ENCODE data around the gene WDR17.

Gene WDR17

GRCh38 chr4:176137631-176138030 lies 72.0 kb downstream of the WDR17 start:
- H3K27me3 Mint-ChIP-seq = no peaks in the 10 kb centered on the region

GRCh38 chr4:176139518-176139917 lies 73.9 kb downstream of the WDR17 start:
- Mint-ChIP-seq H3K36me3 (no peaks in the 10 kb centered on the region), H3K27me3 (no peaks in the 10 kb centered on the region), H3K4me3 (no peak overlapping the region), H3K4me1 (no peaks in the 10 kb centered on the region), H3K9me3 (no peaks in the 10 kb centered on the region), H3K27ac (no peak overlapping the region)
- DNase-seq = no peak
- no peak for ATAC-seq (replicated peaks)

More at GRCh38 chr4:176137631-176138030, 72.0 kb downstream of the WDR17 start:
- no peak for DNase-seq
- Mint-ChIP-seq H3K9me3 (no peaks in the 10 kb centered on the region), H3K27ac (no peak overlapping the region), H3K4me1 (no peaks in the 10 kb centered on the region), H3K4me3 (no peak overlapping the region), H3K36me3 (no peaks in the 10 kb centered on the region)
- ATAC-seq (replicated peaks) = no peak

GRCh38 chr4:176142253-176142652 lies 76.6 kb downstream of the WDR17 start:
- no peaks in the 10 kb centered on the region for H3K9me3 Mint-ChIP-seq
- no peak overlapping the region for H3K27ac Mint-ChIP-seq
- H3K36me3 Mint-ChIP-seq = no peaks in the 10 kb centered on the region
- no peaks in the 10 kb centered on the region for H3K27me3 Mint-ChIP-seq
- no peaks in the 10 kb centered on the region for H3K4me1 Mint-ChIP-seq
- H3K4me3 Mint-ChIP-seq = no peak overlapping the region
- no peak for DNase-seq
- no peak for ATAC-seq (replicated peaks)

DNA sequence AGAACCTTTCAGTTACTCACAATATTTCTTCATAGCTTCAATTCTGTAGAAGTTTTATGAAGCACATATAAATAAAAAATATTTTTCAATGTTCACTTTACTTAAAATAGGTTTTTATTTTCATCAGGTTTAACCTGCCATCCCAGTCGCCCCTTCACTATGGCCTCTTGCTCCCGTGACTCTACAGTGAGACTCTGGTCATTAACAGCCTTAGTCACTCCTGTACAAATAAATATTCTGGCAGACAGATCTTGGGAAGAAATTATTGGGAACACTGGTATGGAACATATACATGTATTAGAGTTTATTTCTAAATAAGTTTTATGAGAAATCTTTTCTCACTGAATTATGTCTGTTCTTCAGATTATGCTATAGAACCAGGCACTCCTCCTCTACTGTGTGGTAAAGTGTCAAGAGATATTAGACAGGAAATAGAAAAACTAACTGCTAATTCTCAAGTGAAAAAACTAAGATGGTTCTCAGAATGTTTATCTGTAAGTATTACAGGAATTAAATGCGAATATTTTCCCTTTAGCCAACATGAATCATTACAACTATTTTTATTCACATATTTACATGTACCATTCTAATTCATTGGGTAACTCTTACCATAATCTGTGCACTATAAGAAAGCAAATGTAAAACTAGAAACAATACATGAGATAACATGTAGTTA lies 84.2 kb downstream of the WDR17 start:
- H3K4me1 Mint-ChIP-seq = no peaks in the 10 kb centered on the region
- no peak overlapping the region for H3K27ac Mint-ChIP-seq
- H3K9me3 Mint-ChIP-seq = no peaks in the 10 kb centered on the region
- no peak overlapping the region for H3K4me3 Mint-ChIP-seq
- no peak for ATAC-seq (replicated peaks)
- no peaks in the 10 kb centered on the region for H3K36me3 Mint-ChIP-seq
- H3K27me3 Mint-ChIP-seq = no peaks in the 10 kb centered on the region
- DNase-seq = no peak

DNA sequence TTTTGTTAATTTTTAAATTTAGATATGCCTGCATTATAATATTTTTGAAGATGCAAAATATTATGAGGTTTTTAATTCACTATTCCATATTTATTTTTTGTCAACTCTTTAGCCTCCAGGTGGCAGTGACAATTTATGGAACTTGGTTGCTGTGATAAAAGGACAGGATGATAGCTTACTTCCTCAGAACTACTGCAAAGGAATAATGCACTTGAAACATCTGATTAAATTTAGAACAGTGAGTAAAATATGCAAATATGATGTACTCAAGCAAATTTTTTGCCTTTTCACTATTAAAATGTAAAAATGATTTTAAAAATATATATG lies 84.7 kb downstream of the WDR17 start:
- no peaks in the 10 kb centered on the region for H3K27me3 Mint-ChIP-seq
- no peak overlapping the region for H3K27ac Mint-ChIP-seq
- DNase-seq = no peak
- no peaks in the 10 kb centered on the region for H3K4me1 Mint-ChIP-seq
- H3K9me3 Mint-ChIP-seq = no peaks in the 10 kb centered on the region
- no peak overlapping the region for H3K4me3 Mint-ChIP-seq
- H3K36me3 Mint-ChIP-seq = no peaks in the 10 kb centered on the region
- ATAC-seq (replicated peaks) = no peak

- Mint-ChIP-seq H3K4me1 (no peaks in the 10 kb centered on the region), H3K27me3 (no peaks in the 10 kb centered on the region), H3K36me3 (no peaks in the 10 kb centered on the region), H3K9me3 (no peaks in the 10 kb centered on the region), H3K27ac (no peak overlapping the region), H3K4me3 (no peak overlapping the region)
- ATAC-seq (replicated peaks) = no peak
- no peak for DNase-seq
Observed at GRCh38 chr4:176150704-176151103, 85.1 kb downstream of the WDR17 start.

GRCh38 chr4:176153124-176153523 lies 87.5 kb downstream of the WDR17 start:
- H3K36me3 Mint-ChIP-seq = no peaks in the 10 kb centered on the region
- H3K4me3 Mint-ChIP-seq = no peak overlapping the region
- H3K27ac Mint-ChIP-seq = no peak overlapping the region
- H3K9me3 Mint-ChIP-seq = no peaks in the 10 kb centered on the region
- no peaks in the 10 kb centered on the region for H3K27me3 Mint-ChIP-seq
- no peaks in the 10 kb centered on the region for H3K4me1 Mint-ChIP-seq
- no peak for ATAC-seq (replicated peaks)
- no peak for DNase-seq

- Mint-ChIP-seq H3K27me3 (no peaks in the 10 kb centered on the region), H3K27ac (no peak overlapping the region), H3K4me3 (no peak overlapping the region), H3K9me3 (no peaks in the 10 kb centered on the region), H3K4me1 (no peaks in the 10 kb centered on the region), H3K36me3 (no peaks in the 10 kb centered on the region)
- DNase-seq = no peak
- no peak for ATAC-seq (replicated peaks)
Observed at GRCh38 chr4:176156656-176157055, 91.0 kb downstream of the WDR17 start.

DNA sequence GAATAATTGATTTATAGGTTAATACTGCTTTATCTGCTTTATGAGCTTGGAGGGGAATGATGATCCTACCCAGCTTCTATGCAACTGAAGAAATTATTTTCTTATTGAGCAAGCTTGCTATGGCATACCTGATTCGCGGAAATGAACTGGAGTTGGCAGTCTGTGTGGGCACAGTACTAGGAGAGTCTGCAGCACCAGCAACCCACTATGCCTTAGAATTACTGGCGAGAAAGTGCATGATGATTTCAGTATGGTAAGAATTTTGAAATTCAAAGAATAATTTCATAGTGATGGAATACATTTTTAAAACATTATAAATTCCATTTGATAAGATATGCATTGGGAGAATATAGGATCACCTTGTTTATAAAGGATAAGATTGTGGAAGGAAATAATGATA lies 97.4 kb downstream of the WDR17 start:
- Mint-ChIP-seq H3K27ac (no peak overlapping the region), H3K4me1 (no peaks in the 10 kb centered on the region), H3K4me3 (no peak overlapping the region), H3K27me3 (no peaks in the 10 kb centered on the region), H3K9me3 (no peaks in the 10 kb centered on the region), H3K36me3 (peaks cover 0 to 3% of the 10 kb centered on the region in 2 donors)
- no peak for DNase-seq
- ATAC-seq (replicated peaks) = no peak

DNA sequence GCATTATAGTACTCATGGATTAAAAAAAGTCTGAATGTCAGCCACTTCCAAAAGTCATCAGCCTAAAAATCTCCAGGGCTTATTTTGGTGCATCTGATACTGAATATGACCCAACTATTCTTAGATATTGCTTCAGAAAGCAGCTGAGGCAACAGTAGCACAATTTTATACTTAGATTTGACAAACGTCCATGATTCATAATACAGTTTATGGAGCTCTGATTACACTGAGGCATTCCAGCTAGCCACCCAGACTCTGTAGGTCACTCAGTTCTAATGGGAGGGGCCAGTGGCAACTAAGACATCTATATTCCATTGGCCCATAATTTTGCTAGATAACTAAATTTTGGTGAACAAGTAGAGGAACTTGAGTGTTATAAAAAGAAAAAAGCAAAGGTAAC lies 119.4 kb downstream of the WDR17 start:
- Mint-ChIP-seq H3K36me3 (no peaks in the 10 kb centered on the region), H3K9me3 (no peaks in the 10 kb centered on the region), H3K27ac (no peak overlapping the region), H3K27me3 (peaks cover 10 to 24% of the 10 kb centered on the region in 2 donors), H3K4me3 (no peak overlapping the region), H3K4me1 (peaks cover 0 to 2% of the 10 kb centered on the region in 2 donors)
- ATAC-seq (replicated peaks) (no peak), DNase-seq (no peak)

GRCh38 chr4:176186067-176186466 lies 120.4 kb downstream of the WDR17 start:
- peaks cover 0 to 2% of the 10 kb centered on the region in 2 donors for H3K4me1 Mint-ChIP-seq
- H3K27me3 Mint-ChIP-seq = peaks cover 11 to 26% of the 10 kb centered on the region in 2 donors
- ATAC-seq (replicated peaks) (no peak), DNase-seq (no peak)
- no peaks in the 10 kb centered on the region for H3K36me3 Mint-ChIP-seq
- no peak overlapping the region for H3K27ac Mint-ChIP-seq
- no peaks in the 10 kb centered on the region for H3K9me3 Mint-ChIP-seq
- no peak overlapping the region for H3K4me3 Mint-ChIP-seq

GRCh38 chr4:176186671-176187395 lies 121.2 kb downstream of the WDR17 start:
- ATAC-seq (replicated peaks) = no peak
- peaks cover 18 to 33% of the 10 kb centered on the region in 2 donors for H3K27me3 Mint-ChIP-seq

DNA sequence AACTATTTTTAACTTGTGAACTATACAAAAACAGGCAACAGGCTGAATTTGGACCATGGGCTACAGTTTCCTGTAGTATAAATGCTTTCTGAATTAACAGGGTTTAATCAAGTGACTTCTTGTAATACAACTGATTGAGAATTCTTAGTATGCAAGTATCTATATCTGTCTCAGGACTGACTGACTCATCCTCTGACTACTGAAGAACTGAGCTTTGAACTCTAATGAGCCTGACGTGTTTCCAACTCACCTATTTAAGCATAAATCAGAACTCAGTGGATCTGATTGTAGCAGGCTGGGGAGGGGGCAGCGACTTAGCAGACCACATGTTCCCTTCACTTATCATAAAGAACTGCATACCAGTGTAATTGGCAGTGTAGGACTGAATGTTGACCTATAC lies 122.0 kb downstream of the WDR17 start:
- Mint-ChIP-seq H3K27ac (no peak overlapping the region), H3K4me1 (peaks cover 0 to 2% of the 10 kb centered on the region in 2 donors), H3K9me3 (no peaks in the 10 kb centered on the region), H3K4me3 (no peak overlapping the region), H3K36me3 (no peaks in the 10 kb centered on the region), H3K27me3 (peaks cover 23 to 39% of the 10 kb centered on the region in 2 donors)
- DNase-seq (no peak), ATAC-seq (replicated peaks) (no peak)

More at GRCh38 chr4:176186671-176187395, 121.2 kb downstream of the WDR17 start:
- Mint-ChIP-seq H3K36me3 (no peaks in the 10 kb centered on the region), H3K9me3 (no peaks in the 10 kb centered on the region), H3K27ac (no peak overlapping the region), H3K4me3 (no peak overlapping the region), H3K4me1 (peaks cover 0 to 2% of the 10 kb centered on the region in 2 donors)
- DNase-seq = no peak

- Mint-ChIP-seq H3K4me3 (no peak overlapping the region), H3K27ac (no peak overlapping the region), H3K36me3 (no peaks in the 10 kb centered on the region), H3K4me1 (peaks cover 0 to 2% of the 10 kb centered on the region in 2 donors), H3K27me3 (peaks cover 23 to 39% of the 10 kb centered on the region in 2 donors), H3K9me3 (no peaks in the 10 kb centered on the region)
- DNase-seq (no peak), ATAC-seq (replicated peaks) (no peak)
Observed at GRCh38 chr4:176188654-176189053, 123.0 kb downstream of the WDR17 start.

Data from stimulated activated naive B cell treated with anti-CD40 and anti-IgM and Interleukin-4, amounts not matched to agents 10 μg/mL and 1 μg/mL and 100 μg/mL, for 72 hours (primary cell).